Activated CD4-positive, alpha-beta T cell treated with anti-CD3 and anti-CD28 coated beads for 24 hours (primary cell): ENCODE measurements around the gene EPB41L4B.
"Not testable (repeated sequence)": the region's sequence is repeated elsewhere in the genome, so short reads cannot be mapped to it uniquely, and the experiment has no call there.

Experiments used
- DNase-seq, 2 donors: peaks; one replicate each; pipeline ENCODE4 v3.0.0-alpha.2; 2020; ENCODE audit warnings: low read depth in 2 of 2

Gene EPB41L4B

DNA sequence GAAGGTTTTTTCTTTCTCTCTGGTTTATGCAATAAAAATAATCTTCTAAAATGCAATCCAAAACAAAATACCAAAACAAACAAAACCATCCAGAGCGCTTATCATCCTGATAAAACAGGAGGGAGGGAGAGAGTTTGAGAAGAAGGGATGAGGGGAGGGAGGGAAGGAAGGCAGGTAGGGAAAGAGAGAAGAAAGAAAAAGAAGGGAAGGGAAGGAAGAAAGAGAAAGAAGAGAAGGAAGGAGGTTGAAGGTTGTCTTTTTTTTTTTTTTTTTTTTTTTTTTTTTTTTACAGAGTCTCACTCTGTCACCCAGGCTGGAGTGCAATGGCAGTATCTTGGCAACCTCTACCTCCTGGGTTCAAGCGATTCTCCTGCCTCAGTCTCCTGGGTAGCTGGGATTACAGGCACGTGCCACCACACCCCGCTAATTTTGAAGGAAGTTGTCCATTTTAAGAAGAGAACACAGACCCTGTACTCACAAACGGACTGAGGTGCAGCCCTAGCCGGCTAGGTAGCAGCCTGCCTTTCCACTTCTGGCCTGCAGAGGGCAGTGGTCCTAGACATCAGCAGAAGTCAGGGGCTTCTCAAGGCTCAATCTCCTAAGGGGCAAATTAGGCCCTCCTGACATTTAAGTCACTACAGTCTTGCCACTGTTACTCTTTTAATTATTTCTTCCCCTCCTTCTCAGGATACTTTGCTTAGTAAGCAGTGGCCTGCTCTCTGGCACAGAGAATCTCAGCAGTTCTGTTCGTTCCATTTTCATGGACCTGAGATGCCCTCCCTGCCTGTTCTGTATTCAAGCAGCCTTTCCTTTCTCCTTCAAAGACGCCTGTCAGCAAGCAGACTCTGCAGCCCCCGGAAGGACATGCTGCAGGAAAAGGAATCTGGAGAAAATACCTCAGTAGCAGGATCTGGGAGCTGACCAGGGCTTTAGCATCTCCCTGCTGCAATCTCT lies 76.4 kb downstream of the EPB41L4B start:
- DNase-seq = peak; percentile 49 to 54

DNA sequence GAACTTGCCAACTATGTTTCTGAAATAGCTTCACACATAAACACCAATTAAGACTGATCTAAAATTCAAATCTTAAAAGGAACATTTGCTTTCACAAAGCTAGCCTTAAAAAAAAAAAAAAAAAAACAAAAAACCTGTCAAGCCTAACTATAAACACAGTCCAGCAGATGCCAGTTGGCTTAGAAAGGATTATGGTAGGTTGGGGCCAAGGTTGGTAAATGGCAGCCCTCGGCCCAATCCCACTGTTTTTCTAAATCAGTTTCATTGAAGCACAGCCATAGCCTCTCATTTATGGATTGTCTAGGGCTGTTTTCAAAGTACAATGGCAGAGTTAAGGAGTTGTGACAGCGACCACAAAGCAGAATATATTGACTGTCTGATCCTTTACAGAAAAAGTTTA lies 78.1 kb downstream of the EPB41L4B start:
- DNase-seq = no peak

DNA sequence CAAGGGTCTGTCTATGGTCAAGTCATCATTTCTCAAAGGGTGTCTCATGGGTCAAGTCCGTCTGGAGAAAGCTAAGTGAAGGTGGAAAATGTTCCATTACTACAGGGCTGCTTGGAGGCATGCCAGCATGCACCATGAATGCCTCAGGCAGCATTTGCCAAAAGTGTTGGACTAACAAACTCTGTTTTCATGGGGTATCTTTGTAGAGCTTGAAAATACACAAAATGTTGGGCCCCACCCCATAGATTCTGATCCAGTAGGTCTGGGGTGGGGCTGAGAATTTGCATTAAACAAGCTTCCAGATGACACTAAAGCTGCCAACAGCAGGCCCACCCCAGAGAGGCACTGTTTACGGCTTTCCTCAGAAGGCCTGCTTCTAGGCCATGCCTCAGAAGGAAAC lies 78.8 kb downstream of the EPB41L4B start:
- no peak for DNase-seq

DNA sequence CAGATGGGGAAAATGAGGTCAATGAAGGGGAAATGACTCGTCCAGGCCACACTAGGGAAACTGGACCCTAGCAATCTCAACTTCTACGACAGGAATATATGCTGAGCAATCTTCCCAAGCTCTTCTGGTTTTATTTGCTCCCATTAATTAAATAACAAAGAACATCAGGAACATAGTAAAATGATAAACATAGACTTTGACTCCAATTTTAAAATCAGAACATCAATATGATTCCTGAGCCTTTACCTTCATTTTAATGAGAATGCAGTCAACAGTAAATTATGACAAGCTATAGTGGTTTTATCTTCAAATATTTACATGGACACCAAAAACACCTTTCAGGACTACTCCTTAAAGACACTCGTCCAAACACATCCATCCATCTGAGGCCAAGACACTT lies 79.7 kb downstream of the EPB41L4B start:
- DNase-seq = no peak

GRCh38 chr9:109239240-109239639 lies 81.6 kb downstream of the EPB41L4B start:
- DNase-seq = no peak

- no peak for DNase-seq
Observed at GRCh38 chr9:109238655-109239054, 82.2 kb downstream of the EPB41L4B start.

GRCh38 chr9:109238125-109238524 lies 82.7 kb downstream of the EPB41L4B start:
- no peak for DNase-seq

GRCh38 chr9:109232449-109233237 lies 88.2 kb downstream of the EPB41L4B start:
- DNase-seq = no peak

DNA sequence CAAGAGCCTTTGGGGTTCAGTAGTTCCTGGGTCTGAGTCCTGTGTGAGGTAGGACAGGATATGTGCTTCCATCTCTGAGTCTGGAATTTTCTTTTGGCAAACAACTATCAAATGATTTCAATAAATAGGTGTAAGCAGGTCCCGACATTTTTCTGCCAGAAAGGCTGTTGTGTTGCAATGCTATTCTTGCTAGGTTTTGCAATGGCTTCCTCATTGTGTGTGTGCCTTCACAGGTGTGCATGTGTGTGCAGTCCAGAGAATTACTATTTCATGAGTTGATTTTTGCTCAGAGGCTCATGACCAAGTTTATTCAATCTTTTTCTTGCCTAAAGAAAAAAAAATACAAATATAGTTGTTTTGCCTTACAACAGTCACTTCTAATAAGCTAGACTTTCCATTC lies 89.3 kb downstream of the EPB41L4B start:
- no peak for DNase-seq

- no peak for DNase-seq
Observed at GRCh38 chr9:109230277-109230676, 90.6 kb downstream of the EPB41L4B start.

GRCh38 chr9:109229682-109230081 lies 91.2 kb downstream of the EPB41L4B start:
- no peak for DNase-seq

DNA sequence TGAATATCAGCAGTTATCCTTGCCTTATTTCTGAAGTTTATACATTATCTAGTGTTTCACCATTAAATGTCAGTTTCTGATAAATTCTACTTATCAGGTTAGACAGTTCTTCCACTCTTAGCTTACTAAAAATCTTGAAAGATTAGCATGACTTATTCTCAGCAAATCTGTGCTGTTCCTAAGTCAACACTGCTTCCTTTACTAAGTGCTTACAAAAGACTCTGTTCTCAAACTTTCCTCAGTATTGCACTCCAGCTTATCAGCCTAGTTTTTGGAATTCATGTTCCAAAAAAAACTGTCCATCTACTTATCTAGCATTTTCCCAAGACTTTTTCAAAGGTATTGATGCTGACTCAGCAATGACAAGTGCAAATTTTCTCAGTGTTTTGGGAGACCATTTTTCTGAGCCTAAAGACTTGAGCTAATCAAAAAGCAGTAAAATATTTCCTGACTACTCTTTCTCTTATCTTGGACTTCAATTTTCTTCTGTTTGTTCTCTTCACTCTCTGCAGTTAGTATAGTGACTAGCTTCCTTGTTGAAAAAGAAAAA lies 92.7 kb downstream of the EPB41L4B start:
- DNase-seq = no peak

DNA sequence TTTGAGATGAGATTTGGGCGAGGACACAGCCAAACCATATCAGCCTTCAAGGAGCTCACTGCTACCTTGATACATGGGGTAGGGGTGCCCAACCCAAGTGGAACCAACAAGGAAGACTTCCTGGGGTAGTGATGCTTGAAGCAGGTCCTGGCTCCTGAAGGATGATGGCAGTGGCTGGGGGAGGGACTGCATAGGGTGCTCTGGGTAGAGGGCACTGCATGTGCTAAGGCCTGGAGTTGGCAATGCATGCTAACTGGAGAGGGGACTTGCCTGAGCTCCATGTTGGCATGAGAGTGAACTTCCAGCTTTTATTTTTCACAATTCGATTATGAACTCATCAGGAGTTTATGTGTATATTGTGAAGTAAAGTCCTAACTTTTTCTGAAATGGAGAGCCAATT lies 95.2 kb downstream of the EPB41L4B start:
- no peak for DNase-seq

DNA sequence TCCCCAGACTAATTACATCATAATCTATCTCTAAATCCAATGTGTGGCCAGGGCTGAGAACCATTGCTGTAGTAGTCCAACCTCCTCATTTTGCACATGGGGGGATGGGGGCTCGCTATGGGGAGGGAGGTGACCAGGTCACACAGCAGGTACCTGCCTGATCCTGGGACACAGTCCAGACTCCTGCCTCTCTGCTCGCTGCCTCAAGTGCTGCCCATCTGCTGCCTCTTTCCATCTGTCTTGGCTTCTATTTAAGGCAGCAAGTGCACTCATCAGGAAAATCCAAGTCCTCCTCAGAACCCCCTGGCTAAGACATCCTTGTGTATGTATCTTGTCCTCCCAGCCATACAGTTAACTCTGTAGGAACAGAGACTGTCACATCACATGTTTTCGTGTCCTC lies 96.1 kb downstream of the EPB41L4B start:
- DNase-seq = no peak

GRCh38 chr9:109218242-109218641 lies 102.6 kb downstream of the EPB41L4B start:
- not testable (repeated sequence) for DNase-seq

DNA sequence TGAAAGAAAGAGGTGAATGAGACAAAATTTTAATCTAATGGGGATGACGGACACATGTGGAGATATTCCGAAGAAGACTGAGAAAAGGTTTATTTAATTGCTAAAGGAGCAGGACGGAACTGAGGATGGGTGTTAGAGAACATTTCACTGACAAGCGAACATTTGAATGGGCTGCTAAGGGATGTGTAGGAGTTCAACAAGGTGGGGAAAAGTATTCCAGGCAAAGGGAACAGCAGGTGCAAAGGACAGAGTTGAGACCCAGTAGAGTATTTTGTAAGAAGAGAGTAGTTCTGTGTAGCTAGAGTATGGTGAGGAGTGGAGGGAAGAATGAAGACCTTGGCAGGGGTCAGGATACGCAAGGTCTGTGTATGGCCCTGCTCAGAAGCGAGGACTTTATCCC lies 106.4 kb downstream of the EPB41L4B start:
- DNase-seq = no peak

- no peak for DNase-seq
Observed at GRCh38 chr9:109213285-109214121, 107.4 kb downstream of the EPB41L4B start.

DNA sequence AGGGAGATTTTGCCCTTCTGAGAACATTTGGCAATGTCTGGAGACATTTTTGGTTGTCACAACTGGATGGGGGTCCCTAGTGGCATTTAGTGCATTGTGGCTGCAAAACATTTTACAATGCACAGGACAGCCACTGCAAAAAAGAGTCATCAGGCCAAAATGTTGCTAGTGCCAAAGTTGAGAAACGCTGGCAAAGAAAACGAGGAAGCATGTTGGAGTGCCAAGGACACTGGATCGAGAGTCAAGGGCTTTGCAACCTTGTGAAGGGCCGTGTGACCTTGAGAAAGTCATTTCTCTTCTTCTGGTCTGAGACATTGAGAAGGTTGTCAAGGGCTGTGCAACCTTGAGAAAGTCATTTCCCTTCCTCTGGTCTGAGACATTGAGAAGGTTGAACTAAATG lies 108.1 kb downstream of the EPB41L4B start:
- no peak for DNase-seq

- no peak for DNase-seq
Observed at GRCh38 chr9:109206670-109207069, 114.2 kb downstream of the EPB41L4B start.

DNA sequence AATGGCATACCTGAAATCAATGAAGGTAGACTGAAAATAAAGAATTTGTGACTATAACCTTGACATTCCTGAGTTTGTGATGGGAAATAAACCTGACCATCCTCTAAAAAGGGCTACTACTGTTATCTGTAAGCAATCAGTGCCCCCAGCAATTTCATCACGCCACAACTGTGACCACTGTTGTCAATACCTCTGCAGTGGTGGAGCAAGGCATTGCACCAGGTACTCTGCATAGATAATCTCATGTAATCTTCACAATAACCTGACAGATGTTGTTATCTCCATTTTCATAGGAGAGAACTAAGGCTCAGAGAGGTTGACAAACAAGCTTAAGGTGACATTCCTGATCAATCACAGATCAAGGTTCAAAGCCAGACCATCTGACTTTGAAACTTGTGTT lies 115.3 kb downstream of the EPB41L4B start:
- DNase-seq = no peak

- DNase-seq = no peak
Observed at GRCh38 chr9:109203761-109204360, 117.0 kb downstream of the EPB41L4B start.
